Measurements from ENCODE around the gene POU3F3. TPM values are rescaled to one million over a fixed set of nuclear protein-coding genes. Genes with fewer than 3 reads are reported as not detected.

Gene POU3F3
- total RNA-seq, 2 experiments from 2014 or later: not detected

GRCh38 chr2:104849101-104849500, 4.8 kb upstream of the POU3F3 start:
- no peak overlapping the region for H3K27ac Mint-ChIP-seq
- peaks cover 88% of the 10 kb centered on the region for H3K27me3 Mint-ChIP-seq (ENCODE audit: low read depth)
- H3K9me3 Mint-ChIP-seq: no peaks in the 10 kb centered on the region
- intact Hi-C loops (cut with micrococcal nuclease): loop anchor here (5.0 kb wide), 1 partner anchor 422 kb away; no protein-coding TSS in a partner anchor
- CTCF ChIA-PET: interaction anchor here (0.9 to 3.8 kb wide), 9 partner anchors 8 to 470 kb away, joined by 3 to 20 read pairs (median 5); no protein-coding TSS in a partner anchor
- peaks cover 29% of the 10 kb centered on the region for H3K4me1 Mint-ChIP-seq (ENCODE audit: low read depth)
- H3K4me3 Mint-ChIP-seq: no peak overlapping the region
- no peaks in the 10 kb centered on the region for H3K36me3 Mint-ChIP-seq (ENCODE audit: low read depth)
- DNase-seq: no peak

DNA sequence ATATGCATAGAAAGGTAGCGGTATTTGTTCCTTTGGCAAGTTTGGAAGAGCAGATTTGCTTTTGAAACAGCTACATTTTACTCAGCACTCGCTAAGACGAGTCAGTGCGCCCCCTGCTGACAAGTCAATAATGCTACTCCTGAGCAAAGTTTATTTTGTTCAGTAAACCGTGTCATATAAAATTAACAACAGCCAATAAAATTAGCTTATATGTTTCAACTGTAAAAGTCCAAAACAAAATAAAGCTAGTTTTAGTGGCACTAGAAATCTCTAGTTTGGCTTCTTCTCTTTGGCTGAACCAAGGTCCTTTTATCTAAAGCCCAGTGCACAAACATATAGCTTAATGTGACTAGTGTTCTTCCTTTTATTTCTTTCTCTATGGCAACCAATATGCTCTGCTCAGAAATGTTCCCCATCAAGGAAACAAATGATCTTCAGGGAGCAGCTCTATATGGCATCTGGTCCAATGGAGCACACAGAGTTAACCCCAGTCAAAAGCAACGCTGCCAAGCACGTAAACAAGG, 4.2 kb upstream of the POU3F3 start:
- H3K27me3 Mint-ChIP-seq (ENCODE audit: low read depth): peaks cover 90% of the 10 kb centered on the region
- intact Hi-C loops (cut with micrococcal nuclease): loop anchor here (5.0 kb wide), 3 partner anchors 188 to 422 kb away; partner anchors contain the start of gene MRPS9
- H3K4me3 Mint-ChIP-seq: no peak overlapping the region
- CTCF ChIA-PET: interaction anchor here (0.7 to 3.8 kb wide), 10 partner anchors 9 to 471 kb away, joined by 3 to 20 read pairs (median 4); no protein-coding TSS in a partner anchor
- no peak overlapping the region for H3K27ac Mint-ChIP-seq
- peak; percentile 85 for DNase-seq
- peaks cover 33% of the 10 kb centered on the region for H3K4me1 Mint-ChIP-seq (ENCODE audit: low read depth)
- H3K36me3 Mint-ChIP-seq (ENCODE audit: low read depth): peaks cover 3% of the 10 kb centered on the region
- H3K9me3 Mint-ChIP-seq: no peaks in the 10 kb centered on the region

DNA sequence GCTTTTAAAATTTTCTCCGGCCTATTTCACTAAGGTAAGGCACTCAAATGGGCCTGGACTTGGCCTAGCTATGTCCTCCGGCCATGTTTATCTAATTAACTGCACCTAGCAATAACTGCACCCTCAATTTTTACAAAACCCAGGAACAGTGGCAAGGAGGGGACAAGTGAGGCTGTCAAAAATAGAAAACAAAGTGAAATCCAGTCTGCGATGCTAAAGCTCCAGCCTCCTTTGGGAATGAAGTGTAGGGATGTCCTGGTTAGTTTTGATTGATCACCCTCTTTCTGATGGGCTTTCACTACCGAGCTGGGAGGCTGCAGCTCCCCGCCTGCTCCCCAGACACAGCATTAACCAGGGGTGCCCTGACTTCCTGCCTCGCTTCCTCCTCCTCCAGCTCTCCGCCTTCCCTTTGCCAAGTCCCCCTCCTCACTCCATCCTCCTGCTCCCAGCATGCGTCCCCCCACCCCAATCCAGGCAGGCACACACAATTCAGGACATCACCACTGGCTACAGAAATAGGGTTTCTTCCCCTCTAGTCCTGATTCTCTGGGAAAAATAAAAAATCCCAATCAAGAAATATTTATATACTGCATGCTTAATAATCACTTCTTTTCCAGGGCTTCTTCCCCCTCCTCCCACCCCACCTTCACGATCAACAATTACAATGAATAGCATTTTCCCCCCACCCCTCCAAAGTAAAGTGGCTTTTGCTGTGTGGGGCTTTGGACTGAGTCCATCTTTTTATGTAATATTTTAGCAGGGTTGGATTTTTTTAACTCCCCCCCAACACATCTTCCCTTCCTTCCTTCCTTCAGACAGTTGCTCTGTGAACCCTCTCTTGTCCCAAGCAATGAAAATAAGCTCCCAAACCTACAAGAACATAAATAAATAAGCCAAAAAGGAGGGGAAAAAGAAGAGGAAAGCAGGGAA, 3.3 kb upstream of the POU3F3 start:
- no peak for DNase-seq
- Mint-ChIP-seq H3K4me1 (ENCODE audit: low read depth) (peaks cover 31% of the 10 kb centered on the region), H3K4me3 (no peak overlapping the region), H3K9me3 (no peaks in the 10 kb centered on the region), H3K36me3 (ENCODE audit: low read depth) (peaks cover 4% of the 10 kb centered on the region), H3K27ac (no peak overlapping the region), H3K27me3 (ENCODE audit: low read depth) (peaks cover 83% of the 10 kb centered on the region)
- intact Hi-C loops (cut with micrococcal nuclease): loop anchor here (5.0 kb wide), 2 partner anchors 187 to 387 kb away; partner anchors contain the start of gene MRPS9
- CTCF ChIA-PET: interaction anchor here (0.7 to 3.8 kb wide), 8 partner anchors 10 to 406 kb away, joined by 3 to 20 read pairs (median 6); no protein-coding TSS in a partner anchor

DNA sequence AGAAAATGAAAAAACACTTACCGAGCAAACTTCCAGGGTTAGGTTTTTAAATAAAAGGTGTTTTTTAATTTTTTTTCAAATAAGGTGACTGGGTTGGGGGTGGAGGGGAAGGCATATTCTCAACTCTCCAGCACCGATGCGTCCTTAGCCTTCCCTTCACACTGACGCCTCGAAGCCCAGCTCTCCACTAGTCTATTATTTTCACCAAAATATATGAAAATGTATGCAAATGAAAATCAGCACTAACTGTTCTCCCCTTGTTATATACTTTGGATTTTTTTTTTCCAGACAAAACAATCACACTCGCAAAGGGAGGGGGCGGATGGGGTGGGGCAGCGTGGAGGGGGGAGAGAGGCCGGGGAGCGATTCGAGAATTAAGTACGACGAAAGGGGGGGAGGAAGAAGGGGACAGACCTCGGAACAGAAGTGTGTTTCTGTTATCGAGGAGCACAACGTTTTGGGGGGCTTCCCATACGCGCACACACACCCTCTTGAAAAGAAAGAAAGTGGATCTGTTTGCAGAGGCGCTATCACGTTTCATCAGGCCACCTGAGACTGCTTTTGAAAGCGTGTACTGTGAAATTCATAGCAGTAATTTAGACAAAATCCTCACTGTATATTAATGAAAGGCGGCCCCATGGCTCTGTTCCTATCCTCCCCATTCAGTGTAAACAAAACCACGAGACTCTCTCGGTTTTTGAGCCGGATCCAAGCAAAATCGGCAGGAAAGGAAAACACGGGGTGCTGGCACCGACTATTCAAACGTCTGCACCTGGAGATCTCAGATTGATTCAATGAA, 2.4 kb upstream of the POU3F3 start:
- no peak overlapping the region for H3K27ac Mint-ChIP-seq
- H3K4me3 Mint-ChIP-seq: peak overlapping the region; percentile 52
- peaks cover 77% of the 10 kb centered on the region for H3K27me3 Mint-ChIP-seq (ENCODE audit: low read depth)
- DNase-seq: no peak
- peaks cover 4% of the 10 kb centered on the region for H3K36me3 Mint-ChIP-seq (ENCODE audit: low read depth)
- peaks cover 33% of the 10 kb centered on the region for H3K4me1 Mint-ChIP-seq (ENCODE audit: low read depth)
- CTCF ChIA-PET: interaction anchor here (2.5 kb wide), 1 partner anchor 16 kb away, joined by 19 read pairs; no protein-coding TSS in a partner anchor
- intact Hi-C loops (cut with micrococcal nuclease): loop anchor here (2.0 to 5.0 kb wide), 3 partner anchors 21 to 386 kb away; partner anchors contain the start of gene MRPS9
- no peaks in the 10 kb centered on the region for H3K9me3 Mint-ChIP-seq

- peaks cover 4% of the 10 kb centered on the region for H3K36me3 Mint-ChIP-seq (ENCODE audit: low read depth)
- peaks cover 76% of the 10 kb centered on the region for H3K27me3 Mint-ChIP-seq (ENCODE audit: low read depth)
- no peaks in the 10 kb centered on the region for H3K9me3 Mint-ChIP-seq
- peaks cover 36% of the 10 kb centered on the region for H3K4me1 Mint-ChIP-seq (ENCODE audit: low read depth)
- no peak overlapping the region for H3K27ac Mint-ChIP-seq
- intact Hi-C loops (cut with micrococcal nuclease): loop anchor here (2.0 to 5.0 kb wide), 3 partner anchors 21 to 385 kb away; partner anchors contain the start of gene MRPS9
- CTCF ChIA-PET: no interaction called here
- H3K4me3 Mint-ChIP-seq: peak overlapping the region; percentile 74
- no peak for DNase-seq
These were observed 1.7 kb upstream of the POU3F3 start for GRCh38 chr2:104852090-104852666.

DNA sequence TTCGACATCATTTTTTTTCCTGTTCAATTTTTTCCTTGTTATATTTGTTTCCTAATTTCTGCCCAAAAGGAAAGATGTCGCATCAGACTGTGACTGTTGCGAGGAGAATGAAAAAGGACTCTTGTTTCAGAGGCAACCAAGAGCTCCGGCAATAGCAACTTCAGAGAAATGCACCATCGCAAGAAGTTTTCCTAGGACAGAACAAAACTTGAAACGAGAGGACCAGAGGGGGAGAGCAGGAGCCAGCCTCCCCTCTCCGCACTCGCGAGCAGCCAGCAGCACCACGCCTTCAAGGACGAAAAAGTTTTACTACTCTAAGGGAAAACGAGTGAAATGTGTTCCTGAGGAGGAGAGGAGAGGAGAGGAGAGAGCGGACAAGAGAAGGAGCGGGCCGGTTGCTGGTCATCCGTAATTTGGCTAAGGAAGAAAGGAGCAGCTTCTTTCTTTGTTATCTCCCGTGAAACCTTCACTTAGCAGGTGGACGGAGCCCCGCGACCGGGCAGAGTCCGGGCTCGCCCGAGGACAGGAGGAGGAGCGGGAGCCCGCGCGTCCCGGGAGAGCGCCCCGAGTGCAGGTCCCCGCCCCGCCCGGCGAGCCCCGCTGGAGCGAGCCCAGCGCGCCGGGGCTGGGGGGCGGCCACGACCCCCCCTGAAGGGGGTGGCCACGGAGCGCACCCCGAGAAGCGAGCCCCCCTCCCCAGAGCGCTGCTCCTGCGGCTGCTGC, 744 bp downstream of the POU3F3 start:
- CTCF ChIA-PET: interaction anchor here (0.7 kb wide), 1 partner anchor 17 kb away, joined by 3 read pairs; no protein-coding TSS in a partner anchor
- H3K4me1 Mint-ChIP-seq (ENCODE audit: low read depth): peaks cover 42% of the 10 kb centered on the region
- H3K36me3 Mint-ChIP-seq (ENCODE audit: low read depth): peaks cover 5% of the 10 kb centered on the region
- intact Hi-C loops (cut with micrococcal nuclease): loop anchor here (5.0 kb wide), 2 partner anchors 183 to 383 kb away; partner anchors contain the start of gene MRPS9
- no peak for DNase-seq
- peak overlapping the region; percentile 25 for H3K27ac Mint-ChIP-seq
- peaks cover 75% of the 10 kb centered on the region for H3K27me3 Mint-ChIP-seq (ENCODE audit: low read depth)
- H3K4me3 Mint-ChIP-seq: peak overlapping the region; percentile 74
- H3K9me3 Mint-ChIP-seq: no peaks in the 10 kb centered on the region

- DNase-seq: no peak
- Mint-ChIP-seq H3K36me3 (ENCODE audit: low read depth) (peaks cover 5% of the 10 kb centered on the region), H3K9me3 (peaks cover 2% of the 10 kb centered on the region), H3K27ac (no peak overlapping the region), H3K27me3 (ENCODE audit: low read depth) (peaks cover 75% of the 10 kb centered on the region), H3K4me3 (no peak overlapping the region), H3K4me1 (ENCODE audit: low read depth) (peaks cover 42% of the 10 kb centered on the region)
- CTCF ChIA-PET: no interaction called here
- intact Hi-C loops (cut with micrococcal nuclease): no loop called here
These were observed 1.5 kb downstream of the POU3F3 start for GRCh38 chr2:104855221-104856085.

- H3K27me3 Mint-ChIP-seq (ENCODE audit: low read depth): peaks cover 71% of the 10 kb centered on the region
- peaks cover 39% of the 10 kb centered on the region for H3K4me1 Mint-ChIP-seq (ENCODE audit: low read depth)
- intact Hi-C loops (cut with micrococcal nuclease): no loop called here
- CTCF ChIA-PET: no interaction called here
- peaks cover 5% of the 10 kb centered on the region for H3K36me3 Mint-ChIP-seq (ENCODE audit: low read depth)
- H3K4me3 Mint-ChIP-seq: peak overlapping the region; percentile 48
- peaks cover 2% of the 10 kb centered on the region for H3K9me3 Mint-ChIP-seq
- no peak overlapping the region for H3K27ac Mint-ChIP-seq
- no peak for DNase-seq
These were observed 2.4 kb downstream of the POU3F3 start for GRCh38 chr2:104856086-104856972.

DNA sequence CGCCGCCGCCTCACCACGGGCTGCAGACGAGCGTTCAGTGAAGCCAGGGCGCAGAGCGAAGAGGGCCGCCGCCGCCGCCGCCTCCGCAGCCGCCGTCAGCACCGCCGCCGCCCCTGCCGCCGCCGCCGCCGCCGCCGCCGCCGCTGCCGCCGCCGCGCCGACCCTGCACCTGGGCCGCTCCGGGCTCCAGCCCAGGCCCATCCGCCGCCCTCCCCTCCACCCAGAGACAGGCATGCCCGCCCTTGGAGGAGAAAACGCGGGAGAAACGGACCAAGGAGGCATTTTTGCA, 3.0 kb downstream of the POU3F3 start:
- Mint-ChIP-seq H3K4me3 (peak overlapping the region; percentile 57), H3K36me3 (ENCODE audit: low read depth) (peaks cover 5% of the 10 kb centered on the region), H3K4me1 (ENCODE audit: low read depth) (peaks cover 36% of the 10 kb centered on the region), H3K27ac (no peak overlapping the region), H3K9me3 (peaks cover 2% of the 10 kb centered on the region), H3K27me3 (ENCODE audit: low read depth) (peaks cover 71% of the 10 kb centered on the region)
- no peak for DNase-seq
- CTCF ChIA-PET: no interaction called here
- intact Hi-C loops (cut with micrococcal nuclease): no loop called here
